ENCODE data around the gene SIGLEC12. TPM values are rescaled to one million over a fixed set of nuclear protein-coding genes. Genes with fewer than 3 reads are reported as not detected.
A peak's percentile ranks its signal among the peaks of the same experiment; 100 is the strongest.

SIGLEC12 gene
- total and polyA plus RNA-seq, 9 of the 15 experiments (the other 6 are each of a cell fraction or from before 2014, with no cell fraction given) = 0.08 to 1.3 (median 0.54) TPM

DNA sequence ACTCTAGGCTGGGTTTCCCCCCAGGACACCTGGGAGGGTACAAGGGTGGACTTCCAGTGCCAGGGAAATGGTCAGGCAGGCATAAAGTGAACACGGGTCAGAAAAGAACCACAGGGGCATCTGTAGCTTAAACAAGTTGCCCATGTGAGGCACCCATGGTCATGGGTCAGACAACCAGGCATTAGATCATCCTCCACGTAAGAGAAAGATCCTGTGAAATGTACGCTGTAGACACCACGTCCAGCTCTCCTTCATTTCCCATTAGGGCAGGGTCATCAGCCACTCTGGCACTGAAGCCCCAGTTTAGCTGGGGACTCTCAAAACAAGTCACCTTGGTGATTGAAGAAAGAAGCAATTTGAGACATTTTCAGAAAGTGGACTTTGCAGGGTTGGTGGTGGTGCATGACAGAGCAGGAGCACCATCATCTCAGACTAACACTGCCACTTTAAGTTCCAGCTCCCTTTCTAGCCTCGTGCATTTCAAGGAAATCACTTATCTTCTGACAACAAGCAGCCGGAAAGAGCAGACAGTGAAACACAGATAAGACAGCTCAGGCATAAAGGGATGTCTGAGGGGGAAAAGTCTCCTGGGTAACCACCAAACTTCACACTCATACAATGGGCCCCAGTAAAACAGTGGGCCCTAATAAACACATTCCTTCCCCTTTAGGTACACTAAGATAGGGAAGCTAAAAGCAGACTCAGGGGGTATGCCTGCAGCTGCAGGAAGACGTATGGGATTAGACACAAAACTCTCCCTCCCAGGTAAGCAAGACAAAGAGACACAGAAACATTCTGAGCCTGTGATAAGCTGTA, 46.0 kb upstream of the SIGLEC12 start (continued):
- TF ChIP-seq, protein P1, sequence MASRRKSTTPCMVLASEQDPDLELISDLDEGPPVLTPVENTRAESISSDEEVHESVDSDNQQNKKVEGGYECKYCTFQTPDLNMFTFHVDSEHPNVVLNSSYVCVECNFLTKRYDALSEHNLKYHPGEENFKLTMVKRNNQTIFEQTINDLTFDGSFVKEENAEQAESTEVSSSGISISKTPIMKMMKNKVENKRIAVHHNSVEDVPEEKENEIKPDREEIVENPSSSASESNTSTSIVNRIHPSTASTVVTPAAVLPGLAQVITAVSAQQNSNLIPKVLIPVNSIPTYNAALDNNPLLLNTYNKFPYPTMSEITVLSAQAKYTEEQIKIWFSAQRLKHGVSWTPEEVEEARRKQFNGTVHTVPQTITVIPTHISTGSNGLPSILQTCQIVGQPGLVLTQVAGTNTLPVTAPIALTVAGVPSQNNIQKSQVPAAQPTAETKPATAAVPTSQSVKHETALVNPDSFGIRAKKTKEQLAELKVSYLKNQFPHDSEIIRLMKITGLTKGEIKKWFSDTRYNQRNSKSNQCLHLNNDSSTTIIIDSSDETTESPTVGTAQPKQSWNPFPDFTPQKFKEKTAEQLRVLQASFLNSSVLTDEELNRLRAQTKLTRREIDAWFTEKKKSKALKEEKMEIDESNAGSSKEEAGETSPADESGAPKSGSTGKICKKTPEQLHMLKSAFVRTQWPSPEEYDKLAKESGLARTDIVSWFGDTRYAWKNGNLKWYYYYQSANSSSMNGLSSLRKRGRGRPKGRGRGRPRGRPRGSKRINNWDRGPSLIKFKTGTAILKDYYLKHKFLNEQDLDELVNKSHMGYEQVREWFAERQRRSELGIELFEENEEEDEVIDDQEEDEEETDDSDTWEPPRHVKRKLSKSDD (conservative IDR thresholded peaks at IDR 0.05; ENCODE audit: low read length) = no peak
- TF ChIP-seq ZNF408 (CRISPR knock-in tag; IDR thresholded peaks at IDR 0.05; ENCODE audit: low read depth) = no peak

DNA sequence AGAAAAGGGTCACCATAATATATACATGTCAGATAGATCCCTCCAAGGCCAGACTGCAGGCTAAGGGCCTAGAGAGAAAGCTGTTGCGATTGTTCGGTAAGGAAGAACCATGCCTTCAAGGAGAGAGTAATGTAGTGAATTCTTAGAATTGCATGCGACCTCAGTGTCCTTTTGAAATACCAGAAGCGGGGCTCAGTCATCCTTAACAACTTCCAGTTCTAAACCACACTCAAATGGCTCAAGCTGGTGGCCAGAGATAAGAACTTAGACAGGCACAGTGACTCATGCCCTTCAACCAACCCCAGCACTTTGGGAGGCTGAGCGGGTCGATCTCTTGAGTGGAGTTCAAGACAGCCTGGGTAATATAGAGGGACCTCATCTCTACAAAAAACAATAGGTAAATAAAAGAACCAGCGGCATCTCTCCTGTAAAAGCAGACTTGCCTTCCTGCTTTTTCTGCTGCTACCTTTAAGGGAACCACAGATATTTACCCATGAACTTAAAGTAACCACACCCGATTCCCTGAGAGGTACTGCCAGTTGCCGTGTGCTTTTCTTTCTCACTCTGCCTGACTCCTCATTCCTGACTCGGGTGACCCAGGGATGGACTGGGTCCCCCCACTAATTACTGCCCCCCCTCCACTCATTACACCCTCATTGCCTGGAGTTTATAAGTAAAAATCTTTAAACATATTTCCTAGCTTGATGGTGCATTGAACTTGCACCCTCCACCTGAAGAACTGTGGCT, 45.2 kb upstream of the SIGLEC12 start:
- Histone ChIP-seq H3K4me1 (replicated peaks in 1 of 2; ENCODE audit: control insufficient read depth in 2 of 2, insufficient read depth in 2 of 2, low read length in 2 of 2) (peaks cover 62 to 66% of the 10 kb centered on the region in 2 experiments), H3K9me3 (replicated peaks; ENCODE audit: control insufficient read depth, insufficient read depth, low read depth, low read length) (no peaks in the 10 kb centered on the region), H2AFZ (ENCODE audit: low read depth, low read length) (no peak overlapping the region), H3K36me3 (ENCODE audit: control insufficient read depth, insufficient read depth, low read length) (peaks cover 7% of the 10 kb centered on the region; the same call in 2 of the 3 replicates), H3K9ac (ENCODE audit: insufficient read depth in 1 of 2, low read depth in 2 of 2, low read length in 2 of 2) (peak overlapping the region; percentile 77 to 98), H3K27me3 (ENCODE audit: control insufficient read depth in 2 of 2, insufficient read depth in 2 of 2, low read length in 2 of 2) (no peaks in the 10 kb centered on the region; a peak in 1 of 5 replicates), H3K79me2 (ENCODE audit: control insufficient read depth, insufficient read depth, low read length) (peaks cover 53% of the 10 kb centered on the region), H3K27ac (ENCODE audit: extremely low read depth, low read depth, low read length) (peak overlapping the region; percentile 100), H3K9me1 (ENCODE audit: control insufficient read depth, insufficient read depth, low read length) (no peaks in the 10 kb centered on the region), H4K20me1 (replicated peaks; ENCODE audit: control insufficient read depth, insufficient read depth, low read length) (no peaks in the 10 kb centered on the region), H3K4me2 (ENCODE audit: insufficient read depth, low read length) (peak overlapping the region; percentile 98), H3K4me3 (peak overlapping the region; percentile 28)
- 0% methylated on average over 10 of the region's 10 CpGs for WGBS (ENCODE audit: insufficient coverage, low coverage, missing lambda C conversion rate)
- ChIA-PET POLR2A (interaction anchor here (0.6 to 3.5 kb wide), 24 partner anchors 8 to 1055 kb away, joined by 3 to 31 read pairs (median 5); partner anchors contain the start of genes C19orf84, CEACAM18, SIGLEC6 and ZNF175), CTCF (ENCODE audit: low intra/inter-chr PET ratio) (no interaction called here)
- BruUV-seq (replicated peaks) = no TSS peak
- DNase-seq (ENCODE audit: extremely low read depth in 1 of 4, low spot score in 3 of 4) = peak; percentile 73 to 98 (median 78)
- in situ Hi-C loops (cut with MboI) = no loop called here
- intact Hi-C loops (cut with micrococcal nuclease) = loop anchor here (2.0 kb wide), 3 partner anchors 26 to 78 kb away; no protein-coding TSS in a partner anchor
- peak; percentile 97 for FAIRE-seq
- ATAC-seq = peak; percentile 75
- TF ChIP-seq, protein P2, sequence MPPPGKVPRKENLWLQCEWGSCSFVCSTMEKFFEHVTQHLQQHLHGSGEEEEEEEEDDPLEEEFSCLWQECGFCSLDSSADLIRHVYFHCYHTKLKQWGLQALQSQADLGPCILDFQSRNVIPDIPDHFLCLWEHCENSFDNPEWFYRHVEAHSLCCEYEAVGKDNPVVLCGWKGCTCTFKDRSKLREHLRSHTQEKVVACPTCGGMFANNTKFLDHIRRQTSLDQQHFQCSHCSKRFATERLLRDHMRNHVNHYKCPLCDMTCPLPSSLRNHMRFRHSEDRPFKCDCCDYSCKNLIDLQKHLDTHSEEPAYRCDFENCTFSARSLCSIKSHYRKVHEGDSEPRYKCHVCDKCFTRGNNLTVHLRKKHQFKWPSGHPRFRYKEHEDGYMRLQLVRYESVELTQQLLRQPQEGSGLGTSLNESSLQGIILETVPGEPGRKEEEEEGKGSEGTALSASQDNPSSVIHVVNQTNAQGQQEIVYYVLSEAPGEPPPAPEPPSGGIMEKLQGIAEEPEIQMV (tag; conservative IDR thresholded peaks at IDR 0.05; ENCODE audit: low read depth) = no peak
- TF ChIP-seq, protein P3, sequence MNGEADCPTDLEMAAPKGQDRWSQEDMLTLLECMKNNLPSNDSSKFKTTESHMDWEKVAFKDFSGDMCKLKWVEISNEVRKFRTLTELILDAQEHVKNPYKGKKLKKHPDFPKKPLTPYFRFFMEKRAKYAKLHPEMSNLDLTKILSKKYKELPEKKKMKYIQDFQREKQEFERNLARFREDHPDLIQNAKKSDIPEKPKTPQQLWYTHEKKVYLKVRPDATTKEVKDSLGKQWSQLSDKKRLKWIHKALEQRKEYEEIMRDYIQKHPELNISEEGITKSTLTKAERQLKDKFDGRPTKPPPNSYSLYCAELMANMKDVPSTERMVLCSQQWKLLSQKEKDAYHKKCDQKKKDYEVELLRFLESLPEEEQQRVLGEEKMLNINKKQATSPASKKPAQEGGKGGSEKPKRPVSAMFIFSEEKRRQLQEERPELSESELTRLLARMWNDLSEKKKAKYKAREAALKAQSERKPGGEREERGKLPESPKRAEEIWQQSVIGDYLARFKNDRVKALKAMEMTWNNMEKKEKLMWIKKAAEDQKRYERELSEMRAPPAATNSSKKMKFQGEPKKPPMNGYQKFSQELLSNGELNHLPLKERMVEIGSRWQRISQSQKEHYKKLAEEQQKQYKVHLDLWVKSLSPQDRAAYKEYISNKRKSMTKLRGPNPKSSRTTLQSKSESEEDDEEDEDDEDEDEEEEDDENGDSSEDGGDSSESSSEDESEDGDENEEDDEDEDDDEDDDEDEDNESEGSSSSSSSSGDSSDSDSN (IDR thresholded peaks at IDR 0.05; ENCODE audit: borderline replicate concordance in 1 of 2, low read depth in 2 of 2, low read length in 2 of 2) = peak in 1 of 2 experiments; percentile 74; a peak in 1 of 4 replicates
- peak; percentile 71; the same call in 1 of the 2 replicates for TF ChIP-seq RB1 (IDR thresholded peaks at IDR 0.05; ENCODE audit: low read depth)
- TF ChIP-seq, protein P4, sequence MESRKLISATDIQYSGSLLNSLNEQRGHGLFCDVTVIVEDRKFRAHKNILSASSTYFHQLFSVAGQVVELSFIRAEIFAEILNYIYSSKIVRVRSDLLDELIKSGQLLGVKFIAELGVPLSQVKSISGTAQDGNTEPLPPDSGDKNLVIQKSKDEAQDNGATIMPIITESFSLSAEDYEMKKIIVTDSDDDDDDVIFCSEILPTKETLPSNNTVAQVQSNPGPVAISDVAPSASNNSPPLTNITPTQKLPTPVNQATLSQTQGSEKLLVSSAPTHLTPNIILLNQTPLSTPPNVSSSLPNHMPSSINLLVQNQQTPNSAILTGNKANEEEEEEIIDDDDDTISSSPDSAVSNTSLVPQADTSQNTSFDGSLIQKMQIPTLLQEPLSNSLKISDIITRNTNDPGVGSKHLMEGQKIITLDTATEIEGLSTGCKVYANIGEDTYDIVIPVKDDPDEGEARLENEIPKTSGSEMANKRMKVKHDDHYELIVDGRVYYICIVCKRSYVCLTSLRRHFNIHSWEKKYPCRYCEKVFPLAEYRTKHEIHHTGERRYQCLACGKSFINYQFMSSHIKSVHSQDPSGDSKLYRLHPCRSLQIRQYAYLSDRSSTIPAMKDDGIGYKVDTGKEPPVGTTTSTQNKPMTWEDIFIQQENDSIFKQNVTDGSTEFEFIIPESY (CRISPR knock-in tag; IDR thresholded peaks at IDR 0.05) = peak; percentile 42; the same call in 1 of the 2 replicates

Data from K562 (cell line).